ENCODE measurements around the gene DEXI.
A peak's percentile ranks its signal among the peaks of the same experiment; 100 is the strongest.

The DEXI gene

DNA sequence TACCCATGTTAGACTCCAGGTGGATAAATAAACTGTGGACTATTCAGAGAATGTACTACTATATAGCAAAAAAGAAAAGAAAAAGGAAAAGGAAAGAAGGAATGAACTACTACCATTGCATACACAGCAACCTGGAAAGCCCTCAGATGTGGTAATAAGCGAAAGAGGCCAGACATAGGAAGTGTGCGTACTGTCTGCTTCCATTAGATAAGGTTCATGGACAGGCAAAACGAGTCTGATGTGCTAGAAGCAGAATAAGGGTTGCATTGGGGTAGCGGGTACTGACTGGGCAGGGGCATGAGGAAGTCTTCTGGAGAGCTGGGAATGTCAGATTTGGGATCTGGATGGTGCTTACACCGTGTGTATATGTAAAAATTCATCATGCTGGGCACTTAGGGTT lies 23.9 kb upstream of the DEXI start:
- Histone ChIP-seq H3K36me3 (ENCODE audit: control insufficient read depth, insufficient read depth, low read length) (peaks cover 6% of the 10 kb centered on the region), H3K27me3 (ENCODE audit: control insufficient read depth, insufficient read depth, low read length) (no peaks in the 10 kb centered on the region), H3K9ac (ENCODE audit: low read length) (no peak overlapping the region)

DNA sequence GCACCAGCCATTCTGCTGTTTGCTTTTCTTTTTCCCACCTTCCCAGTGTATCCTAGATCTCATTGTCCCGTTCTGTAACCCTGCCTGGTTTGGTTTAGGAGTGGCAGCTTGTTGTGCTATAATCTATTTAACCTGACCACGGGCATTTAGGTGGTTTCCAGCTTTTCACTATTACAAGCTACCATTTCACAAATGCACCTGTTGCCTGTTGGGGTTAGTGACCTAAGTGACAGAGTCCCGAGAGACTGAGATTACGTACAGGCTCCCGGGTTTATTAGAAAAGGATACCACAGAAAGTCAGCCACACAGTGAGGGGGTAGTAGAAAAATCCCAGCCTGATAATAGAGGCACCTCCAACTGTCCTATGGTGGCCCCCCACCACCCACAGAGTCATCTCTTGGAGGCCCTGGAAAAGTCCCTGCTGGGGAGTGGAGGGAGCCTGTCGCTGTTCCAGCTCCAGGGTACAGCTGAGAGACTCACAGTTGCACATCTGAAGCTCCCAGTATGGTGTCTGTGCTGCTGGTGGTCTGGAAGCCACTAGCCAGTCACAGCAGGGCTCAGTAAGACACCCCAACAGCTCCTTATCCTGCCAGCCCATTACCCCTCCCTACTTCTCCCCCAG lies 23.3 kb upstream of the DEXI start:
- Histone ChIP-seq H3K9ac (ENCODE audit: low read length) (no peak overlapping the region), H3K4me1 (ENCODE audit: control insufficient read depth, insufficient read depth, low read length) (peaks cover 4% of the 10 kb centered on the region), H3K4me3 (ENCODE audit: low read length) (no peak overlapping the region), H3K27me3 (ENCODE audit: control insufficient read depth, insufficient read depth, low read length) (no peaks in the 10 kb centered on the region), H3K27ac (ENCODE audit: low read depth, low read length) (no peak overlapping the region), H3K36me3 (ENCODE audit: control insufficient read depth, insufficient read depth, low read length) (peaks cover 4% of the 10 kb centered on the region)

More for the DNA sequence above, 23.9 kb upstream of the DEXI start:
- H3K4me3 ChIP-seq (ENCODE audit: low read length), result no peak overlapping the region
- no peaks in the 10 kb centered on the region for H3K4me1 ChIP-seq (ENCODE audit: control insufficient read depth, insufficient read depth, low read length)
- no peak overlapping the region for H3K27ac ChIP-seq (ENCODE audit: low read depth, low read length)

DNA sequence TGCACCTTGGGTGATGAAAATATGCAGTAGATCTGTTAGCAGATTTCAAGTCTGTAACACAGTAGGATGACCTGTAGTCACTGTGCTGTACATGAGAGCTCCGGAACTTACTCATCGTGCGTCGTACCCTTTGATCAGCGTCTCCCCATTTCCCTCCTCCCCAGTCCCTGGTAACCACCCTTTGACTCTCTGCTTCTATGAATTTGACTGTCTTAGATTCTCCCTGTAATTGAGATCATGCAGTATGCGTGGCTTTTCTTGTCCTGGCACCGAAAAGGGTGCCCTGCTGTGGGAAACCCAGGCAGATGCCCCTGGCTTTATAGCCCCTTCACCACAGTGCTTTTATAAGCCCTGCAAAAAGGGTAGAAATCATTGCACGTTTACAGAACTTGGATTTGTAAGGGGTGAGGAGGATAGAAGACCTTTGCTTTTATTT lies 22.6 kb upstream of the DEXI start:
- Histone ChIP-seq H3K4me3 (ENCODE audit: low read length) (no peak overlapping the region), H3K9ac (ENCODE audit: low read length) (no peak overlapping the region), H3K27me3 (ENCODE audit: control insufficient read depth, insufficient read depth, low read length) (no peaks in the 10 kb centered on the region), H3K4me1 (ENCODE audit: control insufficient read depth, insufficient read depth, low read length) (peaks cover 4% of the 10 kb centered on the region), H3K36me3 (ENCODE audit: control insufficient read depth, insufficient read depth, low read length) (peaks cover 4% of the 10 kb centered on the region), H3K27ac (ENCODE audit: low read depth, low read length) (no peak overlapping the region)

DNA sequence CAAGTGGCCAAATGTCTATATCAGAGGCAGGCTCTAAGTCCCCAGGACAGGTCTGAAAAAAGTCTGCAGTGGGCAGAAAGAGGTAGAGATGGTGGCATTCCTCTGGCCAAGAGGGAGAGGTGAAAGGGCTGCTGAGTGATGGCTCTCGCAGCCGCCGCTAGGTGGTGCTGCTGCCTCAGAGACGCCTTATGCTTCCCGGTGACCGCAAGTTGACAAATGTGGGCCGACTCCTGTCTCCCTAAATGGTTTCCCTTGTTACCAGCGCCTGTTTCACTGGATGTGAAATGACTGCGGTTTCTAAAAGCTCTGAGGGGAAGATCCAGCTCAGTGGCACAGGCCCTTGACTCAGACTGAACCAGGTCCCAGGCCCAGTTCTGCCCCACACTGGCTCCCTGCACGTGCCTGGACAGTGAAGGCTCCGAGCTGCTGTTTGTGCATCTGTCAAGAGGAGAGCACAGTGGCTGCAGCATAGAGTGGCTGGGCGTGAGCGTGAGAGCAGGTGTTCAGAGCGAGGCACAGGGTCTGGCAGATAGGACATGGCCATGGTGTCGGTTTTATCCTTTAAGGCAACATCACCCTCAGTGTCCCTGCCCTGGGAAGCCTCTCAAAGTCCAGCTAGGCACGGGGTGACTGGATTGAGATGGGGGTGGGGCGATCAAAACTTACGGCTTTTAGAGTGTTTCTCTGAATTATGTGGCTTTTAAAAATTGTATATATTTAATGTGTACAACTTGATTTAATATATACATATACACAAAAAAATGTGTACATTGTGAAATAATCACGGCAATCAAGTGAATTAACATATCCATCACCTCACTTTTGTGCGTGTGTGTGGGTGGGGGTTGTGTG lies 22.0 kb upstream of the DEXI start:
- peaks cover 4% of the 10 kb centered on the region for H3K36me3 ChIP-seq (ENCODE audit: control insufficient read depth, insufficient read depth, low read length)
- peak overlapping the region; percentile 2 for H3K27ac ChIP-seq (ENCODE audit: low read depth, low read length)
- peak overlapping the region; percentile 1 for H3K4me3 ChIP-seq (ENCODE audit: low read length)
- H3K4me1 ChIP-seq (ENCODE audit: control insufficient read depth, insufficient read depth, low read length), result peaks cover 4% of the 10 kb centered on the region
- H3K9ac ChIP-seq (ENCODE audit: low read length), result no peak overlapping the region
- H3K27me3 ChIP-seq (ENCODE audit: control insufficient read depth, insufficient read depth, low read length), result no peaks in the 10 kb centered on the region

DNA sequence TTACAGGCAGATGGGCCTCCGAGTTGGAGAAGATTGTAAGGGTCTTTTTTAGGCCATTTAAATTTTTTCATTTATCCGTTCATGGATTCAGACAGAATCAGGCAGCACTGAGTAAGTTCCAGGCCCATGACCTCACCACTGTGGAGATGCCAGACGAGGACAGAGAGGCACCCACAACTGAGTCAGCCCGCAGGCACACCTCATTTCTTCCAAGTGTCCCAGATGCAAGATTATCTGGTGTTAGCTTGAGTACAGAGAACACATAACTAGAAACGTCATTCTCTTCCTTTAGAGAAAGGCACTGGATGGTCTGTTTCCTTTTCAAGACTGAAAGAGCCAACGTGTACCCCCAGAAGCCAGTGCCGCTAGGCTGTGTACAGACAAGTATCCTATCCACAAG lies 19.0 kb upstream of the DEXI start:
- Histone ChIP-seq H3K27ac (ENCODE audit: low read depth, low read length) (peak overlapping the region; percentile 56), H3K9ac (ENCODE audit: low read length) (no peak overlapping the region), H3K27me3 (ENCODE audit: control insufficient read depth, insufficient read depth, low read length) (no peaks in the 10 kb centered on the region), H3K4me3 (ENCODE audit: low read length) (no peak overlapping the region), H3K36me3 (ENCODE audit: control insufficient read depth, insufficient read depth, low read length) (peaks cover 4% of the 10 kb centered on the region), H3K4me1 (ENCODE audit: control insufficient read depth, insufficient read depth, low read length) (peaks cover 4% of the 10 kb centered on the region)

DNA sequence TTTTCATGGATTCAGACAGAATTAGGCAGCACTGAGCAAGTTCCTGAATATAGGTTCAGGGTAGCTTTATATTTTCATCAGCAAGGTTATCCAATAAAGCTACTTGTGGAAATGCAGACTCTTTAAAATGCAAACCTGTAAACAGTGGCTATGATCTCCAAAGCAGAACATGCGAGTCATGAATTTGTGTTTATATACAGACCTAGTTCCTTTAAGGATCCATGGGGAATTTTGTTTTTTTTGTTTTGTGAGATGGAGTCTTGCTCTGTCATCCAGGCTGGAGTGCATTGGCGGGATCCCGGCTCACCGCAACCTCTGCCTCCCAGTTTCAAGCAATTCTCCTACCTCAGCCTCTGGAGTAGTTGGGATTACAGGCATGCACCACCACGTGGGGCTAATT lies 16.9 kb upstream of the DEXI start:
- Histone ChIP-seq H3K9ac (ENCODE audit: low read length) (no peak overlapping the region), H3K27me3 (ENCODE audit: control insufficient read depth, insufficient read depth, low read length) (no peaks in the 10 kb centered on the region), H3K27ac (ENCODE audit: low read depth, low read length) (no peak overlapping the region), H3K4me3 (ENCODE audit: low read length) (no peak overlapping the region), H3K36me3 (ENCODE audit: control insufficient read depth, insufficient read depth, low read length) (peaks cover 4% of the 10 kb centered on the region), H3K4me1 (ENCODE audit: control insufficient read depth, insufficient read depth, low read length) (peaks cover 4% of the 10 kb centered on the region)

DNA sequence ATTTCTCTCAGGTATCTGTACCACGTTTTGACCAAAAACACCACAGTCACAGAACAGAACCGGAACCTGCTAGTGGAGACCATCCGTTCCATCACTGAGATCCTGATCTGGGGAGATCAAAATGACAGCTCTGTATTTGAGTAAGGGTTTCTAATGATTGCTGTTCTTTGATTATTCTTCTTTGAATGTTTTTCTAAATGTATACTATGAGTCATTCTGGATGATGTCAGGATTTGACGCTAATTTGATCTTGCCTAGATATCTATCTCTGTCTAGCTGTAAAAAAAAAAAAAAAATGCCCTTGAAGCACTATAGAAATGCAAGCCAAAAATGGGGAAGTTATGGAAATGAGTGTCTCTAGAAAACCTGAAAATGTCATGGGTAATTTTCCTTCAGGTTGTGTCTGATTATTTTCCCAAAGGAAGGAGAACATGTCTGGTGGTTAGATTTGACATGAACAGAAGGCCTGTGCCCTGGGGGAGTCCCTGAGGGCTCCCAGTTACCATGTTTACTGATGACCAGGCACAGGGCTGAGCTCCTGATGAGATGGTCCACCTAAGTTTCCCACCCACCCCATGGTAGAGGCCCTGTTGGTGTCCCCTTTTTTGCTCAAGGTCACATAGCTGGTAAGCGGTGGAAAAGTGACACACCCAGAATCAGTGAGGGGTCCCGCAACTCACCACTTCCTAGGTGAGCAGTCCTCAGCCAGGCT lies 15.7 kb upstream of the DEXI start:
- H3K4me3 ChIP-seq (ENCODE audit: low read length), result no peak overlapping the region
- H3K36me3 ChIP-seq (ENCODE audit: control insufficient read depth, insufficient read depth, low read length), result no peaks in the 10 kb centered on the region
- H3K27me3 ChIP-seq (ENCODE audit: control insufficient read depth, insufficient read depth, low read length), result no peaks in the 10 kb centered on the region
- peaks cover 4% of the 10 kb centered on the region for H3K4me1 ChIP-seq (ENCODE audit: control insufficient read depth, insufficient read depth, low read length)
- H3K9ac ChIP-seq (ENCODE audit: low read length), result no peak overlapping the region
- H3K27ac ChIP-seq (ENCODE audit: low read depth, low read length), result no peak overlapping the region

DNA sequence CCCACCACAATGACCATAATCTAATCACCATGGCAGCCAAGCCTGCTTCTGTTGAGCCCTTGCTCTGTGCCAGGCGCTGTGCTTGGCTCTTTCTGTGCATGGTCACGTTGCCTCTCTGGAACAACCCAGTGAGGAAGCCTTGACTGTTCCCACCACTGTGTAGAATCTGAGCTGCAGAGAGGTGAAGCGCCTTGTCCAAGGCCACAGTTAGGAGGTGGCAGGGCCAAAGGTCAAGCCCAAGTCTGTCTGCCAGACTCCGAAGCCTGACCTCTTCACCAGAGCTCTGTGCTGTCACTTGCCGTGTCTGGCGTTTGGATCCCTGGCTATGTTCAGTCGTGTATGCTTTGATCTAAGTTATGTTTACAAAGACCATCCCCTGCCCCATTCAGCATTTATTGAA lies 12.6 kb upstream of the DEXI start:
- Histone ChIP-seq H3K4me3 (ENCODE audit: low read length) (no peak overlapping the region), H3K9ac (ENCODE audit: low read length) (no peak overlapping the region), H3K36me3 (ENCODE audit: control insufficient read depth, insufficient read depth, low read length) (no peaks in the 10 kb centered on the region), H3K4me1 (ENCODE audit: control insufficient read depth, insufficient read depth, low read length) (peaks cover 5% of the 10 kb centered on the region), H3K27ac (ENCODE audit: low read depth, low read length) (no peak overlapping the region), H3K27me3 (ENCODE audit: control insufficient read depth, insufficient read depth, low read length) (no peaks in the 10 kb centered on the region)

DNA sequence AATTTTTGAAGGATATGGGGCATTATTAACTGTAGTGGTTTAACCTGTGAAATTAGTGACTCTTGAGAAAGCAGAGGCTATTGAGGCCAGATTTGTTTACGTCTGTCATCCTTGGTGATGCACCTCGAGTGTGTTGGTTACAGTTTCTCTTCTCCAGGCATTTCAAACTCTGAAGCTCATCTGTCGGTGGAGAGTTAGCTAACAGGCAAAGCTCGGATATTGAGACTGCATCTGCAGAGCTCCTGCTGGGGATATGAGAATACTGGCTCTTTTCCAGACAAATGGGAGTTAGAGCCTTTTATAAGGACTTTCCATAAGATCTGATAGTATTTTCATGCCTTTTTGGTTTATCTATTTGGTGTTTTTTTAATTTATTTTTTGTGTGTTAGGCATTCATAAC lies 8.8 kb upstream of the DEXI start:
- H3K27ac ChIP-seq (ENCODE audit: low read depth, low read length), result no peak overlapping the region
- peak overlapping the region; percentile 16 for H3K9ac ChIP-seq (ENCODE audit: low read length)
- H3K36me3 ChIP-seq (ENCODE audit: control insufficient read depth, insufficient read depth, low read length), result no peaks in the 10 kb centered on the region
- no peak overlapping the region for H3K4me3 ChIP-seq (ENCODE audit: low read length)
- H3K4me1 ChIP-seq (ENCODE audit: control insufficient read depth, insufficient read depth, low read length), result peaks cover 8% of the 10 kb centered on the region
- no peaks in the 10 kb centered on the region for H3K27me3 ChIP-seq (ENCODE audit: control insufficient read depth, insufficient read depth, low read length)

DNA sequence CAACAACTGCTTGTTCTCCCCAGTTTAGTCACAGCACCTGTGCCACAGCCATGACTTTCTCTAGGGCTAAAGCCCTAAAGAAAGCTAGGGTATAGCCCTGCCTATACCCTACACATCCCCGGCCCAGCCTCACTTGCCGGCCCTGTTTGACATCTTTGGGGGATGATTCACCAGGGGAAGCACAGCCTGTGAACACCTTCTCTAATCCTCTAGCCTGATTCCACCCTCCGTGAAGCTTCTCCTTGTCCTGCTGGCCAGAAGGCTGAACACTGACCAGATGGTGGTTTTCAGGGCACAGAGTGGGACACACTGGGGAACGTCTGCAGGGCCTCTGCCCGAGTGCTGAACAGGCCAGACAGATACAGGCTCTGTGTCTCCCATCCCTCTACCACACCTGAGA lies 8.1 kb upstream of the DEXI start:
- H3K9ac ChIP-seq (ENCODE audit: low read length), result no peak overlapping the region

DNA sequence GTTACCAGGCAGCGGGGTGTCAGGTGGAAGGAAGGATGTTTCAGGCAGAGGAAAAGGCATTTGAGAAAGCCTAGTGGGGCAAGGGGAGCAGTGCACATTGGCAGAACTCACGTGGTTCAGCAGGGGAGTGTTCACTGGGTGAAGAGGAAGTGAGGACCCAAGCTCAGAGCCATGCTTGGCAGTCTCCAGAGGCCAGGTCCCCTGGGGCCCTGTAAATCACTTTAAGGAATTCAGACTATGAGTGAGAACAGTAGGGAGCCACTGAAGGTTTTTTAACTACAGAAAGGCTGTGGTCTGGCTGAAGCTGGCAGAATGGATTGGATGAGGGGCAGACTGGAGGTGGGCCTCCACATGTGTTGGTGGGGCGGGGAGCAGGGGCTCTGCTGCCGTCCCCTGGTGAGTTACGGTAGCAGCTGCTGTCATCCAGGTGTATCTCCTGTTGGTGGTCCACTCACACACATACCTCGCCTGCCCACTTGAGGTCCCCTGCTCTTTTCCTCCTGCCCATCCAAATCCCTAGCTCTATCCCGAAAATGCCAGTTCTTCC lies 7.2 kb upstream of the DEXI start:
- no peaks in the 10 kb centered on the region for H3K27me3 ChIP-seq (ENCODE audit: control insufficient read depth, insufficient read depth, low read length)
- no peak overlapping the region for H3K9ac ChIP-seq (ENCODE audit: low read length)
- no peaks in the 10 kb centered on the region for H3K36me3 ChIP-seq (ENCODE audit: control insufficient read depth, insufficient read depth, low read length)
- H3K4me3 ChIP-seq (ENCODE audit: low read length), result no peak overlapping the region
- H3K27ac ChIP-seq (ENCODE audit: low read depth, low read length), result no peak overlapping the region
- peaks cover 17% of the 10 kb centered on the region for H3K4me1 ChIP-seq (ENCODE audit: control insufficient read depth, insufficient read depth, low read length)

More for the DNA sequence above, 8.1 kb upstream of the DEXI start:
- Histone ChIP-seq H3K27me3 (ENCODE audit: control insufficient read depth, insufficient read depth, low read length) (no peaks in the 10 kb centered on the region), H3K27ac (ENCODE audit: low read depth, low read length) (no peak overlapping the region), H3K36me3 (ENCODE audit: control insufficient read depth, insufficient read depth, low read length) (no peaks in the 10 kb centered on the region), H3K4me3 (ENCODE audit: low read length) (no peak overlapping the region), H3K4me1 (ENCODE audit: control insufficient read depth, insufficient read depth, low read length) (peaks cover 14% of the 10 kb centered on the region)

DNA sequence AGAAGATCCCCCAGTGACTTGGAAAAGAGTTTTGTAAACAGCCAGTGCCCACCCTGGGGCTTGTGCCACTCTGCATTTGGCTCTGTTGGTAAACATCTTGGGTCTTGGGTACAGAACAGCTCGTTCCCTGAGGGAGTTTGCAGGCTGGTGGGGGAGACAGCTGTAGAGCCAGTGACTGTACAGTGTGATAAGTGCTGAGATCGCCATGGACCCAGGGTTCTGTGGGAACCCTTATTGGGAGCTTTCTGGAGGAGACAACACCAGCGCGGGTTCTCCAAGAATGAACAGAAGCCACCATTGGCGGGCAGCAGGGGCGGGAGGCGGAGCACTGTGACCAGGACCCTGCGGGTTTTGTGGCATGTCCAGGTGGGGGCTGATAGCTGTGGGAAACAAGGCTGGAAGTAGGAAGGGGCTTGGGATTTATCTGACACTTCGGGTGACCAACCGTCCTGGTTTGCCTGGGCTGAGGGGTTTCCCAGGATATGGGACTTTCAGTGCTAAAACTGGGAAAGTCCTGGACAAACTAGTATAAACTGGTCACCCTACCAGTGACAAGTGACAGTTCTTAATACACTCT lies 5.0 kb upstream of the DEXI start:
- Histone ChIP-seq H3K27ac (ENCODE audit: low read depth, low read length) (no peak overlapping the region), H3K36me3 (ENCODE audit: control insufficient read depth, insufficient read depth, low read length) (no peaks in the 10 kb centered on the region), H3K27me3 (ENCODE audit: control insufficient read depth, insufficient read depth, low read length) (no peaks in the 10 kb centered on the region), H3K4me1 (ENCODE audit: control insufficient read depth, insufficient read depth, low read length) (peaks cover 23% of the 10 kb centered on the region), H3K4me3 (ENCODE audit: low read length) (no peak overlapping the region), H3K9ac (ENCODE audit: low read length) (no peak overlapping the region)
